Measurements from ENCODE around the gene C1QTNF9B. TPM values are rescaled to one million over a fixed set of nuclear protein-coding genes. Genes with fewer than 3 reads are reported as not detected.

Gene C1QTNF9B
- total RNA-seq, 1 experiment from 2014 or later = not detected

DNA sequence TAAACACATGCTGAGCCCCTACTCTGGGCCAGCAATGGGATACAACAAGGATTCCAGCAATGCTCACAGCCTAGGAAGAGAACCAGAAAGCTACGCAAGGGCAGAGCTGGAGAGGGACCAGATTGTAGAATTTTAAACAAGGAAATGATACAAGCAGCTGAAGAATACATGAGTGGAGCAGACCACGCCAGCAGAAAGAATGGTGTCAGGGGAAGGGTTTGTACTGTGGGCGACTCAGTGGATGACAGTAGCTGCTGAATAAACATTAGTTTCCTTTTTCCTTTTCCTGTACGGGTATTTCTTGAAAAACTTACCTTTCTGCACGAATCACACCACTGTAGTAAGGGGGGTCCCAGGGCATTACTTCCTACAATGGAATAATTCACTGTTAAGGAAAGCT is 38.8 kb downstream of the C1QTNF9B start:
- DNase-seq (ENCODE audit: low read depth) = no peak

DNA sequence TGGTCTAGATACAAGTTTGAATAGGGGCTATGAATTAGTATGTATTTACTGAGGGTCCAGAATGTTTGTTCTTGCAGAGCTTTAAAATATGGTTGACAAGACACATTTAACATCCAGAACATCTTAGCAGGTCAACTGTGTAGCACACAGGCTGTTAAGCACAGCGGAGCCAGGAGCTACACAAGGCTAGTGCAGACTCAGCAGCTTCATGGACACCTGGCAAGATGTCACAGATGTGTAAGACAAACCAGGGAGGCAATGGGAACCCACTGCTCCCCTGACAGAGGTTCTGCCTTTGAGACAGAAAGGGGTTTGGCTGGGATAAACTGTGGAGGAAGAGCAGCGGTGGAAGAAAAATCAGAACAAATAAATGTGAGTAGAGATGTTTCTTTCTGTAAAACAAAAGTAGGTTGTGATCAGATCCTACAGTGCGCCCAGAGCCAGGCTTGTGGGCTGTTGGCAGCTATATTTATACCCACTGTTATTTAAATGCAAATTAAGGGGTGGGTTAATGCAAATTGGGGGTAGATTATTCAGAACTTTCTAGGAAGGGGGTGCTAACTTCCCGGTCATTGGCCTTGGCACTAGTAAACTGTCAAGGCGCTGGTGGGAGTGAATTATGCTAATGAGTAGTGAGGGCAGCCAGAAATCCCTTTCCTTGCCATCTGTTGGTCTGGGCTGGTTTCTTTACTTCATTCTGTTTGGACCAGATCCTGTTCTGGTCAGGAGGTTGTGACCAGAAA is 41.1 kb downstream of the C1QTNF9B start:
- DNase-seq (ENCODE audit: low read depth) = no peak

DNA sequence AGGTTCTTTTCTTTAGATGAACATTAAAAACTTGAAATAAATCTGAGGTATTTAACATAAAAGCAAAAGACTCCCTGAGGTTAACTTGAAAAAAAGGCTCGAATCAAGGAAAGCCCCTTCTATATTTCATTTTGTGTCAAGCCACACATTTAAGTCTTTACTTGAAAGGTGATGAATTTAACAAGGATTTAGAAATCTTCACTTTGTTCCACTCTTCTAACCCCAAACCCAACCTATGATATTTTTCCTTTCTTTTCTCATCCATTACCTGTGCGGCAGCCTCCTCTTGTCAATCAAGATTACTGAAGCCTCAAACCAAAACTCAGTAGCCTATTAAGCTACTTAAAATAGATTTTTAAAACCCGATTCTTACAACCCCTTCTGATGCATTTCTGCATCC is 41.9 kb downstream of the C1QTNF9B start:
- no peak for DNase-seq (ENCODE audit: low read depth)

DNA sequence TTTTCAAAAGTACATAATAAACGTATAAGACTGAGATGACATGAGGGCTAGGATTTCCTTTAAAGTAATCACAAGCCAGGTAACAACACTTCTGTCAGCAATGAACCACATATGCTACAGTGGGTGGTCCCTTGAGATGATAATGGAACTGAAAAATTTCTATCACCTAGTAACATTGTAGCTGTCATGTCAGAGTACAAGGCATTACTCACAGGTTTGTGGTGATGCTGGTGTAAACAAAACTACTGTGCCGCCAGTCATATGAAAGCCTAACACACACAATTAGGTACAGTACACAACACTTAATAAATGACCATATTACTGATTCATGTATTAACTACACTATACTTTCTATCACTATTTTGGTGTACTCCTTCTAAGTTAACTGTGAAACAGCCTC is 45.0 kb downstream of the C1QTNF9B start:
- DNase-seq (ENCODE audit: low read depth) = no peak

DNA sequence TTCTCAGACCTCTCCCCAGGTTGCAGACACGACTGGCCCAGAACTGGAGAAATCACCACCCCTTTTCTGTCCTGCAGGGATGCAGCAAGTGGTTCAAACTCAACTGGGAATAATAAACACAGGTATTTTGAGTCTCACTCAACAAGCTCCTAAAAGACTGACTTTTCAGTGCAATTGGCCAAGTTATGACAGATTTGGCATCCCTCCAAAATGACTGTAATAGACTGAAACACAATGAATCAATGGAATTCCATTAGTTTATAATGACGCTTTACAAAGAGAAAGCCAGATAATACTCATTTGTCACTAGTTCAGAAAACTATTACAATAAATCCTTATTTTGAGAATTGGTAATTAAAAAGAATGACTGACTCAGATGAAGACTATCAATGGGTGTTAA is 46.2 kb downstream of the C1QTNF9B start:
- no peak for DNase-seq (ENCODE audit: low read depth)

DNA sequence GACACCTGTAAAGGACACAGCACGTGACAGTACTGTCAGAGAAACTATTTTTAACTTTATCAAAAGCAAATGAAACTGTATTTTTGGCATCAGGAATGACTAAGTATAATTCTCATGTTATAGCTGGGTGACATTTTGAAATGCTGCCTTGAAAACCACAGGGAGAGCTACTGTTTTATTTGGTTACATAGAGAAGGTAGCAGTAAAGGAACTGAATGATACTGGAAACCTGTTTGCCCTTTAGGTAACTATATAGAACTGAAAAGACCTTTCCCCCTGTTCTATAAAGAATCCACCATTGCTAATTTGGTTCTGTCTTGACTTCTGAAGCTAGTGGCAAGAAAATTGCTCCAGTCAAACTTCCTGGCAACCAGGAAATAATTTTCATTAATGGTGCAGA is 47.2 kb downstream of the C1QTNF9B start:
- no peak for DNase-seq (ENCODE audit: low read depth)

DNA sequence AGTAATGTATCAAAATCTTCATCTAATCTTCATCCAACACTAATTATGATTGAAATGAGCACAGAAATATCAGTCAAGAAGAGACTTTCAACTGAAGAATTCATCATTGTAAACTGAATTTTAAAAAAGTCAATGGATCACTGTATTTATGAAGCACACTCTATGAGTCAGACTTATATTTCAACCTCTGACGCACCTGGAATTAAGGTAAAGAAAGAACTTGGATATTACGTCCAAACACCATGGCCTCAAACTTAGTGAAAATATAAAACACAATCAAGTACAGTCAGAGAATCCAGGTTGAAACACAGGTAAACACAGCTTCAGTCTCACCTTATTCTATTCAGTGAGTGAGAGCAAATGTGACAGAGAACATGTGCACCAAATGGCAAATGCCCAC is 47.6 kb downstream of the C1QTNF9B start:
- no peak for DNase-seq (ENCODE audit: low read depth)

DNA sequence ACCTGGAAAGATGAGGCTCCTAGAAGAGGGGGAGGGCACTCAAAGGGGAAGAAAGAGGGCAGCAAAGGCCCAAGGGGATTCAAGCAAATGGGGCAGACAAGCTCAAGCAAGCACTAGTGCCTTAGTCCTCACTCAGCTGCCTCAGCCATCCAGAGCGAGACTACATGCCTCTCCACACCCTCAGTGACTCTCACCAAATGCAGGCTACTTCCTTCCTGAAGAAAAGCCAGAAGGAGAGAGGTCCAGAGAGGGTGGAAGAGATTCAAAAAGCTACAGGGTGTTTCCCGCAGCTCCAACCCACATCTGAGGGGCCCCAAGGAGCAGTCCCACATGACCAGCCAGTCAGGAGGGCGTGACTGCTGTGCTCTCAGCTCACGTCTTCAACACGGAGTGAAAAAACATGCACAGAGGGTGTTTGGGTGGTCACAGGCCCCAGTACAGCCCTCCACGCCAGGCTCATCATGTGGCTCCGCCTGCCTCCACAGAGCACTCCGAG is 48.6 kb downstream of the C1QTNF9B start:
- DNase-seq (ENCODE audit: low read depth) = no peak

DNA sequence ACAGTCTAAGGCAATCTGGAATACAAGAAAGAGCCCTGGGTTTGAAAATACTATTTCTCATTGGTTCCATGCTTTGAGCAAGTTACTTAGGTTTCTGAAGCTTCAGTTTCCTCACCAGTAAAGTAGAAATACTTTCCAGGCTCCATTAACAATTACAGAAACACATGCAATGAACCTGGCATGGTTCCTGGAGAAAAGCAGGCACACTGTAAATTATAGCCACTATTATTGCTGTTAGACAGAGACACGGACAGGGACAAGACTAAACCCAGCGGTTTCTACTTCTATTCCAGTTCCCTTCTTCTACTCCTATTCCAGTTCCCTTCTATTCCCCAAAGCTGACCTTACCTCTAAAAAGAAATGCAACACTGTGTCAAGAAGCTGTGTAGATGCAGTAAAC is 49.3 kb downstream of the C1QTNF9B start:
- no peak for DNase-seq (ENCODE audit: low read depth)

DNA sequence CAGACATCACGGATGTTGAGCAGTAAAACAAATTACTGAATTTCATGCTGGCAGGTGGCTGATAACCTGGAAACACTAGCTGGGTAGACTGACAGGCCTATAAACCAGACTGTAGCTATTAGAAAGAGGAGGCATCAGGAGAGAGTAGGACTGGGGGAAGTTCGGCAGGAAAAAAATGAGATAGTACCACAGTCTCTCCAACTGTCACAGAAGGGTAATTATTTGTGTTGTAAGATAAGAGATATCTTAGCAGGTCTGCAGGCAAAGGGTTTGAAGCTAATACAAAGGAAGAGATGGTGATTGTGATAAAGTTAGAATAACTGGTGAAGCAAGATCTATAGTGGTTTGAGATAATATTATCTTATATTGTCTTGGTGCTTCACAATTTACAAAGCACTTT is 49.8 kb downstream of the C1QTNF9B start:
- DNase-seq (ENCODE audit: low read depth) = no peak

DNA sequence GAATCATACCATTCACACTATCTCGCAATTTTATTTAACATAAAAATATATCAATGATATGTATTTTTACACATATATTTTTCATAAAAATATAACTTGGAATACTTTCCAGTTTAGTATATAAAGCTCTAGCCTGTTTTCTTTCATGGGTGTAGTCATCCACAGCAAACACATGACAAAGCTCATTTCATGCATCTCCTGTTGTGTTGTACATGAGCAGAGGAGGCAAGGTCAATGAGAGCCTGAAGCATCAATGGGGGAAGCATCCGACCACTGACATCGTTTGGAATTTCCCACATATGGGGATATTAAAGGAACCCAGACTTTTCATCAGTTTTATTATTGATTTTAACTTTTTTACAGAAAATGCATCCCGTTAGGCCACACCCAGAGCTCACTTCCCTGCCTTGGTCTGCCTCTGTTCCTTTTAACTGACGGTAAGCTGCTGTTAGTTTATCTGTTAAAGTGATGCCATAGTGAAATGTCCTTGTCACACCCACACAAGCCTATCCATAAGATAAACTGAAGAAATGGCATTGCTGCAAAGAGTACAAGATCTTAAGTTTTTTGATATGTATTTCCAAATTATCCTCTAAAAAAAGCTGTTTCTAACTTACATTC is 52.1 kb downstream of the C1QTNF9B start:
- DNase-seq (ENCODE audit: low read depth) = no peak

DNA sequence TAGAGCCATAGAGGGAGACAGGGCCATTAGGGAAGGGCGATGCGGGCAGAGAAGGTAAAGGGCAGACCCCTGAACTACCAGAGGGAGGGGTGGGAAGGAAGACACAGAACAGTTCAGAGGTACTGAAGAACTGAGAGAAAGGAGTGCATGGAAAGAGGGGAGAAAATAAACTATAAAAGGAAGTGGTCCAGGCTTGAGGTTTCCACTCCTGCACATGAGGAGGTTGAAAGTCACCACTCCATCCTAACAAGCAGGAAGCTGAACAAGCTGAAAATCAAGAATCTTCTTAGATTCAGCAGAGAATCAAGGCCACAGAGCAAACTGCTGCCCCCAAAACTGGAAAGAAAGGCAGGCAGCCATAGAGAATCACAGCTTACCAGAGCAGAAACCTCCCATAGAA is 53.2 kb downstream of the C1QTNF9B start:
- DNase-seq (ENCODE audit: low read depth) = no peak

DNA sequence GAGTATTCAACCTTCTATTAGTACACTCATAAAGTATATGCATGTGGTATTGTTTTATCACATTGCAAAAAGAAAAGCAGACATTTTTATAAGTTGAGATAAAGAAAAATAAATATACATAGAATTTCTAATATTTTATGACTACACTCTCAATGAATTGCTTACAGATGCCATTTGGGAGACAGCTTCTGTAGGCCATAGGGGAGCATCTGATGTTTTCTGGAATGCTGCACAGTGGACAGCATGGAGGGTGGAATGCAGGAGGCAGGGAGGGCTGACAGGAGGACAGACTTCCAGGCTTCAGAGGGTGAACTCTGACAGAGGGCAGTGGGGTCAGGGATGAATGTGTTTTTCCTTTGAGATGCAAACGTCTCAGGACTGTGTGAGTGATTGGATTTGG is 53.9 kb downstream of the C1QTNF9B start:
- DNase-seq (ENCODE audit: low read depth) = no peak

DNA sequence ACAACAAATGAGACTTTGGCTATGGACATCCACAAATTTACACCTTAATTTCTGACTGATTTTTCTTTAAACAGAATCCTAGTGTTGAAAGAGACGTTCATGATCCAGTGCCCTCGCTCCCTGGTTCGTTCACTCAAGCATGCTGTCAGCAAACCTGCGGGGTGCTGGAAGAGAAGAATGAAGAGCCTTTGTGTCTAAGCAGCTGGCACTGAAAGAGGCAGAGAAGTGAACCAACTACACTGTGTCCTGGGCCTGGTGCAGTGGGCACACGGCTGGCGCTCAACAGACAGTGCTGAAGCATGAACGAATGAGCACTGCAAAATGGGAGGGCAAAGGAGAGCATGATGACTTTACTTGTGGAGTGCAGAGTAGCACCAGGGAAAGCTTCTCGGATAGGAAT is 54.9 kb downstream of the C1QTNF9B start:
- no peak for DNase-seq (ENCODE audit: low read depth)

Other genes starting within 250 kb of the C1QTNF9B start
- gene MIPEP, start 8.1 kb downstream of the C1QTNF9B start, total RNA-seq (2014; rRNA removed; shearing (Covaris generic)) = 14.1 and 14.8 TPM in 2 replicates